HG03442 (cell line): ENCODE measurements around the gene DQX1.
"Not testable (repeated sequence)": the region's sequence is repeated elsewhere in the genome, so short reads cannot be mapped to it uniquely, and the experiment has no call there.

Experiments
- ATAC-seq: cut with Tn5 transposase; IDR thresholded peaks from one replicate; pipeline ENCODE4 v1.9.1; 2021; ENCODE audit warnings: mild to moderate bottlenecking, moderate library complexity; ENCODE audit not compliant: unreplicated experiment

Gene DQX1

DNA sequence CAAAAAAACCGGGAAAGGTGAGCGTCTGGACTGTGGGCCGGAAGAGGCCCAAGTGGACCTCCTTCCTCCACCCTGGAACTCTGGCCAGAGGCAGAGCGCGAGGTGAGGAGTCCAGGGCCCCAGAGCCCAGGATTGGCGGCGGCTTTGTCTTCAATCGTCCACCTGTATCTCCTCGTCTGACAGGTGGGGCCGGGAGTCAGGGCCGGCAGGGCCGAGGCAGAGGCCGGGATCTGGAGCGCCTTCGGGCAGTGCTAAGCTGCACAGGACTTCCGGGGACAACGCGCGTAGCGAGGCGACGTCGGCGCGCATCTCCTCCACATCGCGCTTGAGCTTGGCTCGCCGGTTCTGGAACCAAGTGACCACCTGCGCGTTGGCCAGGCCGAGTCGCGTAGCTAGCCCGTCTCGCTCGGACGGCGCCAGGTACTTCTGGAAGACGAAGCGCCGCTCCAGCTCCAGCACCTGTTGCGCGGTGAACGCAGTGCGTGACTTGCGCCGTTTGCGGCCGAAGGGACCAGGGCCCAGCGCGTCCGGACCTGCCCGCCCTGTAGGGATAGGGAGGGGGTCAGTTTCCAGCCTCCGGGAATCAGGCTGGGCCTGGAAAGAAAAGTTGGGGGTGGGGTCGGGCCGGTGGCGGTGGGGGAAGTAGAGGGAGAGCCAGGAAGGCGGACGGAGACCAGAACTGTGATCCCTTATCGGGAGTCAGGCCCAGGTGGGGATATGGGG is 28.1 kb downstream of the DQX1 start:
- ATAC-seq, result no peak

- no peak for ATAC-seq
Measured at GRCh38 chr2:74496997-74497776, 28.8 kb downstream of the DQX1 start.

- no peak for ATAC-seq
Measured at GRCh38 chr2:74495440-74495839, 30.6 kb downstream of the DQX1 start.

DNA sequence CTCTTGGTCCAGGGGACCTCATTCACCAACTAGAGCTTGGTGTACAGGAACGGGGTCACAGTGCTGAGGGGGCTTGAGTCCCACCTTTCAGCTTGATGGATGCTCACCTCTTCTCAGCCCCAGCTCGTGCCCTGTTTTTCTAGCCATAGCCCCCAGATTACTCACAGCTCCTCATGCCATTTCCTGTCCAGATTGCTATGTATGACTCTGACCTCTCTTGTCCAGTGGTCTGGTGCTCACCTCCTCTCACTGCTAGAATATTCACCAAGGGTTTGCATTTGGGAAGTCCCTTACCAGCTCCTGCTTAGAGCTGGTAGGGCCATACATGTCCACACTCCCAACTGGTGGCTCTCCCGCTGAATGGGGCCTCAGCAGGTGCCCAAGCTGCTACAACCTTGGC is 32.5 kb downstream of the DQX1 start:
- no peak for ATAC-seq

GRCh38 chr2:74491648-74492544 is 34.1 kb downstream of the DQX1 start:
- no peak for ATAC-seq

GRCh38 chr2:74489906-74490305 is 36.1 kb downstream of the DQX1 start:
- no peak for ATAC-seq

DNA sequence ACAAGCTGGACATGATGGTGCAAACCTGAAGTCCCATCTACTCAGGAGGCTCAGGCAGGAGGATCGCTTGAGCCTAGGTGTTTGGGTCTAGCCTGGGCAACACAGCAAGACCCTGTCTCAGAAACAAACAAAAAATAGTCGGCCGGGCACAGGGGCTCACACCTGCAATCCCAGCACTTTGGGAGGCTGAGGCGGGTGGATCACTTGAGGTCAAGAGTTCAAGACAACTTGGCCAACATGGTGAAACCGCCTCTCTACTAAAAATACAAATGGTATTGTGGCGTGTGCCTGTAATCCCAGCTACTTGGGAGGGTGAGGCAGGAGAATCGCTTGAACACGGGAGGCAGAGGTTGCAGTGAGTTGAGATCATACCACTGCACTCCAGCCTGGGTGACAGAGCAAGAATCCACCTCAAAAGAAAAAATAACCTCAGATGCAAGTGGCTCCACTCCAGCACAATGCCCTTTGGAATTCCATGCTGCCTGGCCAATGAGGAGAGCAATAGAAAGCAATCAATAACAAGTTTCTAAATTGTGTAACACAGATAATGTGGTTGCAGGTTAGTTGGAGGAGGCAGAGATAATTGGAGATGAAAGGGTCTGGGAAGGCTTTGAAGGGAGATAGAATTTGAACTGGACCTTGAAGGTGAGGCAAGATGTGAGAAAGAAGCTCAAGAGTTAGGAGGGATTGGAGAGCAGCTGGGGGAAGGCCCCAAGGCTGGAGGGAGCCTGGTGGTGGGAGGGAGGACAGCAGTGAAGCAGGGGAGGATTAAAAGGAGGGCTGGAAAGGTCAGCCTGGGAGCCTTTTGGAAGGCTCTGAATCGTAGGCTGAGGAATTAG is 37.2 kb downstream of the DQX1 start:
- no peak for ATAC-seq

- no peak for ATAC-seq
Measured at GRCh38 chr2:74486141-74486540, 39.9 kb downstream of the DQX1 start.

DNA sequence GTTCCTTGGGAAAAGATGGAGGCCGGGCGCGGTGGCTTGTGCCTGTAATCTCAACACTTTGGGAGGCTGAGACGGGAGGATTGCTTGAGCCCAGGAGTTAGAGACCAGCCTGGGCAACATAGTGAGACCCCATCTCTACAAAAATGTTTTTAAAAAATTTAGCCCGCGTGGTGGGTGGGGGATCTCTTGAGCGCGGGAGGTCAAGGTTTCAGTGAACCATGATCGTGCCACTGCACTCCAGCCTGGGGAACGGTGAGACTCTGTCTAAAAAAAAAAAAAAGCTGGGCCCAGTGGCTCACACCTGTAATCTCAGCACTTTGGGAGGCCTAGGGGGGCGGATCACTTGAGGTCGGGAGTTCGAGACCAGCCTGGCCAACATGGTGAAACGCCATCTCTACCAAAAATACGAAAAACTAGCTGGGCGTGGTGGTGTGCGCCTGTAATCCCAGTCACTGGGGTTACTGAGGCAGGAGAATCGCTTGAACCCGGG is 42.3 kb downstream of the DQX1 start:
- ATAC-seq, result not testable (repeated sequence)

DNA sequence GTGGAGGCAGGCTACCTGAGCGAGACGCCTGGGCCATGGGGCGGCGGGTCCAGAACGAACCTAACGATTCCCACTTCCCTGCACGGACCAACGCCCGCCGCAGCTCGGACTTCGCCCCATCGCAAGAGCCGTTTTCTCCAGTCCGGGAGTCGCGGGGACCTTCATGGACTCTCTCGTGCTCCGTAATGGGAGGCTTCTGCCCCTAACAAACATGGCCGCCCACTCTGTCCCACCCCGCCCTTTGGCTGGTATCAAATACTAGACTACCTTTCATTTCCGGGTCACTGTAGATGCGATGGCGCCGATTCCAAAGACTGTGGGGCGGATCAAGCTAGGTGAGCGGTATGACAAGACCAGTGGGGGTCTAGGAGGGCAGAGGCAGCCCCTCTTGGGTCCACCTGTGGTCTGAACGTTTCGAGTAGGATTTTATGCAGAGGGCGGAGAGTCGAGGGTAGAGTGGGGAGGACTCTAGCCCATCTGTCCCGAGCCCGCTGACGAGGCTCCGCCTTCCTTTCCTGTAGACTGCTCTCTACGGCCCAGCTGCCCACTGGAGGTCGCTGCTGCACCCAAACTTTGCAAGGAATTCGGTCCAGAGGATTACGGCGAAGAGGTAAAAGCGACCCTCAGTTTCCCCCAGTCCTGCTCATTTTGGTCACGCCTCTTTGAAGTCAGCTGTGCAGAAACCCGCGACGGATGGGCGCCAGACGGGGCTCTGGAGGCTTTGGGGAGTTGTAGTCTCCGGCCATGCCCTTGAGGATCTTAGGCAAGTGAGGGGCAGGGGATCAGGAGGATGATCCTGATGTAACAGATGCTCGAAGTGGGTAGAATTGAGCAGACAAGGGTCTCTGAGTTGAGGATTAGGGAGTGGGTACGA is 43.0 kb downstream of the DQX1 start, which contains the start of the genes CCDC142 and TTC31:
TSS of gene CCDC142 (minus strand) at position 198 of the 874 bp plus-strand sequence. CDS start at position 37, 161 bp downstream.
TSS of gene TTC31 (plus strand) at position 281 of the 874 bp plus-strand sequence. CDS start at position 296, 15 bp downstream.
- ATAC-seq, result peak; percentile 84

- peak; percentile 34 for ATAC-seq
Measured at GRCh38 chr2:74481961-74482800, 43.9 kb downstream of the DQX1 start.

DNA sequence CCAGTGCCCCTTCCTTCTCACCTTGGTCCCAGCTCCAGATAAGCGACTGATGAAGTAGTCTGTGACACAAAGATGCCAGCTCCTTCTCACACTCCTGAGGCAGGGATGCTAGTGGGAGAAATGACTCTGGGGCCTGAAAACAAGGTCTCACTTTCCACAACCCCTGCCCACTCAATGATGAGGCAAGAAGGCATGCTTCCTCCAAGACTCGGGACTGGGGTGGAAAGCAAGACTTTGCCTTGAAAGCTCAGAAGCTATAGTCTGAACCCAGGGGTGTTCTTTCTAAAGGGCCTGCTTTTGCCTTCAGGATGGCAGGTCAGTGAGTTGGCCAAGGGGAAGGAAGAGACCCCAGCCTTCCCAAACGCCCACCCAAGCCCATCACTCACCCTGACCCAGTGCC is 44.6 kb downstream of the DQX1 start:
- ATAC-seq, result no peak

DNA sequence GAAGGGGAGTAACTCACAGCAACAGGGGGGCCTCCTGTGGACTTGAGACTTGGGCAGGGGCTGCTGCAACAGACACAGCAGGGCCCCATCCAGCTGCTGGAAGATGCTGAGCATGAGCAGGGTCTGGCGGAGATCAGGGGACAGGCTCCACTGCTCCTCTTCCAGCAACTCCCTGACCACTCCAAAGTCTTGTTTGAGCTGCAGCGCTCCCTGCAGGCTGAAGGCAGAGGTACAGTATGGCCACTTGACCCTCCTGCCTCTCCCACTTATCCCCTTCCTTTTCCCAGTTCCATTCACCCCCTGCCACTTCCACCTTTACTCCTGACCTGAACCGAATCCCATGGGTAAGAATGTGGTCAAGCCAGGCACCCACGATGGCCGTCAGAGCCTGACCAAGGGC is 51.1 kb downstream of the DQX1 start:
- ATAC-seq, result no peak

GRCh38 chr2:74474481-74474880 is 51.5 kb downstream of the DQX1 start:
- no peak for ATAC-seq

GRCh38 chr2:74472945-74473258 is 53.1 kb downstream of the DQX1 start:
- ATAC-seq, result peak; percentile 4

DNA sequence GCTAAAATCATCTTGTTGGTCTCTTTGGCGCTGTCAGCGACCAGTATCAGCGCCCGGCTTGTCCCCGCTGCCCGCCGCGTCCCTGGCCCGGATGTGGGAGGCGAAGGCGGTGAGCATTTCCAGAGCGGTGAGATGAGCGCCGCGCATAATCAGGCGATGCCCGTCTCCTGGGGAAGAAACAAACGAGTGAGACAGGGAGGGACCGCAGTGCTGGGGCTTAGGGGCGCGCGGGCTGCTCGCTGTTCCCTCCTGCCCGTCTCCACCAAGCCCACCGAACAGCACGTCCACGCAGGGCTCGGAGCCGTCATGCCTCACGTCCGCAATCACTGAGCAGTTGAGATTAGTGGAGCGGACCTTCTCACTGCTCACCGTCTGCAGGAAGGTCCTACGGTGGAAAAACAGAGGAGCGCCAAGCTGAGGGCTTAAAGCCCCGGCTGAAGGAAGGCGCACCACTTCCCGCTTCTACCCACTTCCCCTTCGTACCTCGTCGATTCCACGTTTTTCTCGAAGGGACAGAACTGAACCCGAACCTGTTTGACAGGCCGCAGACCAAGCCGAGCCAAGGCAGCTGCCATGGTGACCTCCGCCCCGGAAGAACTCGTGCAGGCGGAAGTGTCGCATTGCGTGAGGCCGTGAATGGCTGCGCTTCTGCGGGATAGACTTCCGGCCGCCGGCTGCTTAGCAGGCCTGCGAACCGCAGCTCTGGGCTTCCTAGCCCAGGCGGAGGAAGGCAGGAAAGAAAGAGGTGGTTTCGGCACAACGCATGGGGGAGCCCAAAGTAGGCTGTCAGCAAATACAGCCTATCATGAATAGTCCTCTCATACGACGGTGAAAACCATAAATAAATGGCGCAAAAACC is 53.7 kb downstream of the DQX1 start, which contains the start of gene MRPL53:
TSS of gene MRPL53 (minus strand) at position 595 of the 859 bp plus-strand sequence. CDS start at position 575, 20 bp downstream.
- ATAC-seq, result peak; percentile 79
